ENCODE results near the gene TMEM165.

Gene TMEM165

GRCh38 chr4:55444827-55445226 lies 49.1 kb downstream of the TMEM165 start:
- no peak overlapping the region for H2AFZ ChIP-seq (ENCODE audit: low read depth, low read length)
- H3K9ac ChIP-seq (ENCODE audit: low read length), result no peak overlapping the region
- peaks cover 29% of the 10 kb centered on the region for H3K36me3 ChIP-seq (replicated peaks; ENCODE audit: low read depth, low read length)
- H3K4me1 ChIP-seq (ENCODE audit: low read length), result no peaks in the 10 kb centered on the region
- H3K4me2 ChIP-seq (ENCODE audit: low read length), result no peak overlapping the region
- H3K79me2 ChIP-seq (ENCODE audit: low read length), result no peaks in the 10 kb centered on the region
- no peaks in the 10 kb centered on the region for H3K27me3 ChIP-seq (ENCODE audit: low read depth, low read length)
- no peak for TF ChIP-seq EZH2phosphoT487 (IDR thresholded peaks at IDR 0.05; ENCODE audit: low read depth)
- TF ChIP-seq, protein P1, sequence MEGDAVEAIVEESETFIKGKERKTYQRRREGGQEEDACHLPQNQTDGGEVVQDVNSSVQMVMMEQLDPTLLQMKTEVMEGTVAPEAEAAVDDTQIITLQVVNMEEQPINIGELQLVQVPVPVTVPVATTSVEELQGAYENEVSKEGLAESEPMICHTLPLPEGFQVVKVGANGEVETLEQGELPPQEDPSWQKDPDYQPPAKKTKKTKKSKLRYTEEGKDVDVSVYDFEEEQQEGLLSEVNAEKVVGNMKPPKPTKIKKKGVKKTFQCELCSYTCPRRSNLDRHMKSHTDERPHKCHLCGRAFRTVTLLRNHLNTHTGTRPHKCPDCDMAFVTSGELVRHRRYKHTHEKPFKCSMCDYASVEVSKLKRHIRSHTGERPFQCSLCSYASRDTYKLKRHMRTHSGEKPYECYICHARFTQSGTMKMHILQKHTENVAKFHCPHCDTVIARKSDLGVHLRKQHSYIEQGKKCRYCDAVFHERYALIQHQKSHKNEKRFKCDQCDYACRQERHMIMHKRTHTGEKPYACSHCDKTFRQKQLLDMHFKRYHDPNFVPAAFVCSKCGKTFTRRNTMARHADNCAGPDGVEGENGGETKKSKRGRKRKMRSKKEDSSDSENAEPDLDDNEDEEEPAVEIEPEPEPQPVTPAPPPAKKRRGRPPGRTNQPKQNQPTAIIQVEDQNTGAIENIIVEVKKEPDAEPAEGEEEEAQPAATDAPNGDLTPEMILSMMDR (IDR thresholded peaks at IDR 0.05; ENCODE audit: low read depth, low read length), result peak; percentile 50
- H3K4me3 ChIP-seq (ENCODE audit: low read length), result no peak overlapping the region
- H4K20me1 ChIP-seq (ENCODE audit: insufficient read depth, low read length), result no peaks in the 10 kb centered on the region
- no peak overlapping the region for H3K27ac ChIP-seq (ENCODE audit: low read length)
- no peaks in the 10 kb centered on the region for H3K9me3 ChIP-seq (ENCODE audit: insufficient read depth, low read length)

- Histone ChIP-seq H3K9me3 (ENCODE audit: insufficient read depth, low read length) (no peaks in the 10 kb centered on the region), H3K27ac (ENCODE audit: low read length) (no peak overlapping the region), H3K36me3 (replicated peaks; ENCODE audit: low read depth, low read length) (peaks cover 29% of the 10 kb centered on the region), H2AFZ (ENCODE audit: low read depth, low read length) (no peak overlapping the region), H3K79me2 (ENCODE audit: low read length) (no peaks in the 10 kb centered on the region), H3K9ac (ENCODE audit: low read length) (no peak overlapping the region), H3K27me3 (ENCODE audit: low read depth, low read length) (no peaks in the 10 kb centered on the region), H3K4me2 (ENCODE audit: low read length) (no peak overlapping the region), H3K4me1 (ENCODE audit: low read length) (no peaks in the 10 kb centered on the region), H4K20me1 (ENCODE audit: insufficient read depth, low read length) (no peaks in the 10 kb centered on the region), H3K4me3 (ENCODE audit: low read length) (no peak overlapping the region)
- TF ChIP-seq EZH2phosphoT487 (IDR thresholded peaks at IDR 0.05; ENCODE audit: low read depth), result no peak
- TF ChIP-seq, protein P1 (IDR thresholded peaks at IDR 0.05; ENCODE audit: low read depth, low read length), result no peak
Measured at GRCh38 chr4:55445921-55446577, 50.3 kb downstream of the TMEM165 start.

DNA sequence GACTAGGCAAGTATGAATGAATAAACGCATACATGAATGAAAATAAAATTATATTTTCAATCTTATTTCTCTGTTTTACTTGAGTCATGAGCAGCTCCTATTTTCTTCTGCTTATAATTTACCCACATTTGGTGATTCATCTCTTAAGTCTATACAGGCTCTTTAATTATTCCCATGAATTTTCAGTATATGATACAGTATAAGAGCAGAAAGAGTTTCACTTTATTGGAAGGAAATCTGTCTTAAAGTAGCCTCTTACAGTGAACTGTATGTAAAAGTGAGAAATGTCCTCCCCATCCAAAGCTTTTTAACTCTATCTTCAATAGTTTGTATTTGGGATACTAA lies 50.8 kb downstream of the TMEM165 start:
- no peaks in the 10 kb centered on the region for H3K4me1 ChIP-seq (ENCODE audit: low read length)
- no peak overlapping the region for H3K9ac ChIP-seq (ENCODE audit: low read length)
- H3K27ac ChIP-seq (ENCODE audit: low read length), result no peak overlapping the region
- H4K20me1 ChIP-seq (ENCODE audit: insufficient read depth, low read length), result no peaks in the 10 kb centered on the region
- H2AFZ ChIP-seq (ENCODE audit: low read depth, low read length), result no peak overlapping the region
- H3K4me2 ChIP-seq (ENCODE audit: low read length), result no peak overlapping the region
- no peaks in the 10 kb centered on the region for H3K27me3 ChIP-seq (ENCODE audit: low read depth, low read length)
- no peaks in the 10 kb centered on the region for H3K79me2 ChIP-seq (ENCODE audit: low read length)
- H3K36me3 ChIP-seq (replicated peaks; ENCODE audit: low read depth, low read length), result peaks cover 33% of the 10 kb centered on the region
- no peak for TF ChIP-seq EZH2phosphoT487 (IDR thresholded peaks at IDR 0.05; ENCODE audit: low read depth)
- TF ChIP-seq, protein P1 (IDR thresholded peaks at IDR 0.05; ENCODE audit: low read depth, low read length), result no peak
- H3K9me3 ChIP-seq (ENCODE audit: insufficient read depth, low read length), result no peaks in the 10 kb centered on the region
- H3K4me3 ChIP-seq (ENCODE audit: low read length), result no peak overlapping the region

GRCh38 chr4:55447108-55447708 lies 51.5 kb downstream of the TMEM165 start:
- Histone ChIP-seq H3K79me2 (ENCODE audit: low read length) (no peaks in the 10 kb centered on the region), H2AFZ (ENCODE audit: low read depth, low read length) (no peak overlapping the region), H3K27me3 (ENCODE audit: low read depth, low read length) (no peaks in the 10 kb centered on the region), H3K4me1 (ENCODE audit: low read length) (no peaks in the 10 kb centered on the region), H3K9ac (ENCODE audit: low read length) (no peak overlapping the region), H3K9me3 (ENCODE audit: insufficient read depth, low read length) (no peaks in the 10 kb centered on the region), H3K4me2 (ENCODE audit: low read length) (no peak overlapping the region), H3K27ac (ENCODE audit: low read length) (no peak overlapping the region), H4K20me1 (ENCODE audit: insufficient read depth, low read length) (no peaks in the 10 kb centered on the region), H3K4me3 (ENCODE audit: low read length) (no peak overlapping the region), H3K36me3 (replicated peaks; ENCODE audit: low read depth, low read length) (peaks cover 37% of the 10 kb centered on the region)
- TF ChIP-seq EZH2phosphoT487 (IDR thresholded peaks at IDR 0.05; ENCODE audit: low read depth), result no peak
- TF ChIP-seq, protein P1 (IDR thresholded peaks at IDR 0.05; ENCODE audit: low read depth, low read length), result no peak
